Gastrocnemius medialis (tissue), 4 donors: Measurements from ENCODE around the gene CD101. TPM values are rescaled to one million over a fixed set of nuclear protein-coding genes. Genes with fewer than 3 reads are reported as not detected.

Experiments used
- ATAC-seq, 2 donors: fragments of 150-250 bp; one replicate each; pipeline ENCODE4 v1.9.1; 2016
- DNase-seq, 2 donors: peaks; one replicate each; pipeline ENCODE4 v3.0.0-alpha.2; 2019
- H3K27ac ChIP-seq, 4 donors: fragments of 200-600 bp; sonication (generic); 1 replicate in 1 of 4; 2 replicates in 3 of 4; pipeline ENCODE4 v1.5.1; 2016 to 2018; ENCODE audit warnings: mild to moderate bottlenecking in 2 of 4, moderate library complexity in 1 of 4
- H3K27me3 ChIP-seq, 3 donors: fragments of 200-600 bp; sonication (generic) in 2 of 3; 1 replicate in 1 of 3; 2 replicates in 2 of 3; pipeline versions ENCODE4 v1.5.1 to v1.6.0; 2016 to 2019; ENCODE audit warnings: mild to moderate bottlenecking in 1 of 3, moderate library complexity in 1 of 3
- H3K36me3 ChIP-seq, 2 donors: fragments of 200-600 bp; sonication (generic) in 1 of 2; one replicate each; pipeline ENCODE4 v1.5.1; 2017 to 2018
- H3K4me1 ChIP-seq, 2 donors: fragments of 200-600 bp; sonication (generic) in 1 of 2; one replicate each; pipeline ENCODE4 v1.5.1; 2016 to 2017; ENCODE audit warnings: mild to moderate bottlenecking in 2 of 2
- H3K4me3 ChIP-seq, 4 donors: fragments of 200-600 bp; sonication (generic) in 3 of 4; 1 replicate in 1 of 4; 2 replicates in 3 of 4; pipeline ENCODE4 v1.5.1; 2016 to 2019; ENCODE audit warnings: mild to moderate bottlenecking in 2 of 4
- H3K9me3 ChIP-seq, 3 donors: fragments of 200-600 bp; sonication (generic) in 2 of 3; 1 replicate in 1 of 3; 2 replicates in 2 of 3; pipeline ENCODE4 v1.5.1; 2016 to 2019
- CTCF ChIP-seq, 5 experiments: fragments of 450-650 bp in 3 of 5; fragments of 200-600 bp in 2 of 5; sonication (generic) in 2 of 5; IDR thresholded peaks in 4 of 5; conservative IDR thresholded peaks in 1 of 5; 1 replicate in 4 of 5; 2 replicates in 1 of 5; pipeline ENCODE4 v1.5.1; 2016 to 2019; ENCODE audit warnings: antibody characterized with exemption in 5 of 5, mild to moderate bottlenecking in 3 of 5, moderate library complexity in 3 of 5
- POLR2A ChIP-seq, 2 donors: fragments of 450-650 bp; IDR thresholded peaks; one replicate each; pipeline ENCODE4 v1.6.1; 2017; ENCODE audit warnings: antibody characterized with exemption in 2 of 2, mild to moderate bottlenecking in 2 of 2, moderate library complexity in 2 of 2
- in situ Hi-C, 4 donors: fragments of 200-750 bp; cut with MboI; loops; one replicate each; pipeline versions ENCODE4 v1.15.0 to v1.8.0; 2017; ENCODE audit warnings: low sequenced_read_pairs in 4 of 4
- intact Hi-C: fragments of 100-400 bp; cut with DNase I; formaldehyde crosslinking; loops from one replicate; pipeline ENCODE4 v1.15.1; 2023; ENCODE audit warnings: low total_unique reads
- total RNA-seq, 4 donors: library from RNA; depleted of rRNA; stranded (reverse); fragments of >200 nt; gene quantifications; one replicate each; pipeline versions ENCODE4 v1.1.0 to v1.2.3, GENCODE V29; 2016

Gene CD101
- total RNA-seq, 4 donors from 2014 or later, result 0.10 TPM; not detected in 3

DNA sequence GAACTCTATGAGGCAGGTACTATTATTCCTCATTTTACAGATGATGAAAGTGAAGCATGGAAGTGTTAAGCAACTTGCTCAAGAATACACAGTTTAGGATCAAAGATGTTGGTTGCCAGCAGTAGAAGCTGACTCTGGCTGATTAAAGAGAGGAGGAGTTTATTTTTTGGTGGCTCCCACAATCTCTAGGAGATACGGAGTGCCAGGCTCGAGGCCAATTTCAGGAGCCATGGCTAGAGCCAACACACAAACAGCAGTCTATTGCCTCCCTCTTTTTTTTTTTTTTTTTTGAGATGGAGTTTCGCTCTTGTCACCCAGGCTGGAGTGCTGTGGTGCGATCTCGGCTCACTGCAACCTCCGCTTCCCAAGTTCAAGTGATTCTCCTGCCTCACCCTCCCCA, 78.2 kb downstream of the CD101 start:
- ATAC-seq (no peak), DNase-seq (no peak)
- no peak overlapping the region for H3K27ac ChIP-seq
- TF ChIP-seq CTCF (IDR thresholded peaks at IDR 0.05 in 4 of 5, conservative IDR thresholded peaks at IDR 0.05 in 1 of 5), result no peak
- no peak for TF ChIP-seq POLR2A (IDR thresholded peaks at IDR 0.05)
- no peak overlapping the region for H3K4me3 ChIP-seq
- H3K9me3 ChIP-seq, result no peaks in the 10 kb centered on the region
- intact Hi-C loops (no loop called here), in situ Hi-C loops (loop anchor here in 2 of 4 donors (5.0 kb wide), 1 partner anchor 48 kb away; no protein-coding TSS in a partner anchor)
- no peaks in the 10 kb centered on the region for H3K4me1 ChIP-seq
- H3K27me3 ChIP-seq, result no peaks in the 10 kb centered on the region
- peaks cover 0 to 49% of the 10 kb centered on the region in 2 donors for H3K36me3 ChIP-seq

GRCh38 chr1:117084231-117084630, 82.7 kb downstream of the CD101 start:
- in situ Hi-C loops, result no loop called here
- peaks cover 0 to 20% of the 10 kb centered on the region in 2 donors for H3K36me3 ChIP-seq

More at GRCh38 chr1:117084231-117084630, 82.7 kb downstream of the CD101 start:
- H3K27me3 ChIP-seq, result no peaks in the 10 kb centered on the region
- intact Hi-C loops, result no loop called here
- DNase-seq, result no peak
- no peak overlapping the region for H3K27ac ChIP-seq
- ATAC-seq, result no peak
- H3K4me3 ChIP-seq, result no peak overlapping the region
- H3K4me1 ChIP-seq, result no peaks in the 10 kb centered on the region
- no peak for TF ChIP-seq CTCF (IDR thresholded peaks at IDR 0.05 in 4 of 5, conservative IDR thresholded peaks at IDR 0.05 in 1 of 5)
- TF ChIP-seq POLR2A (IDR thresholded peaks at IDR 0.05), result no peak
- H3K9me3 ChIP-seq, result no peaks in the 10 kb centered on the region

Other genes with a start within 250 kb of the CD101 start
- under 1 TPM in 1 of 4 donors, not detected in 3; 0.16 TPM for gene CD2, start 247.3 kb upstream of the CD101 start, total RNA-seq
- gene PTGFRN, start 91.8 kb upstream of the CD101 start, total RNA-seq, result 10 to 100 TPM in 1 of 4 donors, 1 to 10 TPM in 3; 1.5 to 18.1 (median 2.9) TPM
- 10 to 100 TPM in 3 of 4 donors, 1 to 10 TPM in 1; 9.7 to 15.2 (median 12.2) TPM for gene TTF2, start 58.6 kb downstream of the CD101 start, total RNA-seq
- gene TRIM45, start 120.0 kb downstream of the CD101 start, total RNA-seq, result 1 to 10 TPM; 2.4 to 9.4 (median 5.2) TPM
- gene VTCN1, start 209.2 kb downstream of the CD101 start, total RNA-seq, result not detected